WERI-Rb-1 (cell line): Measurements from ENCODE around the gene CARF.
"Not testable (repeated sequence)": the region's sequence is repeated elsewhere in the genome, so short reads cannot be mapped to it uniquely, and the experiment has no call there.

ENCODE experiments used
- DNase-seq: peaks from one replicate; pipeline ENCODE4 v3.0.0-alpha.2; 2020
- H3K27ac ChIP-seq: fragments of 250-450 bp; sonication (Bioruptor Pico); 2 replicates; pipeline ENCODE4 v1.5.1; 2020; ENCODE audit warnings: mild to moderate bottlenecking, moderate library complexity
- H3K27me3 ChIP-seq: fragments of 250-450 bp; sonication (Bioruptor Pico); 2 replicates; pipeline ENCODE4 v1.5.1; 2021; ENCODE audit warnings: mild to moderate bottlenecking, low read depth, moderate library complexity; ENCODE audit not compliant: insufficient read depth, severe bottlenecking
- H3K36me3 ChIP-seq: fragments of 250-450 bp; sonication (Bioruptor Pico); 2 replicates; pipeline ENCODE4 v1.5.1; 2020; ENCODE audit warnings: mild to moderate bottlenecking, moderate library complexity
- H3K4me3 ChIP-seq: 2 replicates; pipeline ENCODE4 v1.5.1; 2011; ENCODE audit warnings: low read depth, mild to moderate bottlenecking, control low read depth, low read length
- H3K9me3 ChIP-seq: fragments of 250-450 bp; sonication (Bioruptor Pico); 2 replicates; pipeline ENCODE4 v1.5.1; 2021; ENCODE audit warnings: mild to moderate bottlenecking, moderate library complexity; ENCODE audit not compliant: severe bottlenecking
- TF ChIP-seq, protein P1 (sequence below): IDR thresholded peaks from 2 replicates; pipeline ENCODE4 v1.5.1; 2011; ENCODE audit warnings: low read depth, mild to moderate bottlenecking, control low read depth, inconsistent platforms, low read length

The CARF gene

GRCh38 chr2:202883987-202884675 lies 27.9 kb upstream of the CARF start:
- Histone ChIP-seq H3K4me3 (no peak overlapping the region), H3K27ac (no peak overlapping the region), H3K27me3 (no peaks in the 10 kb centered on the region), H3K36me3 (peaks cover 44% of the 10 kb centered on the region), H3K9me3 (no peaks in the 10 kb centered on the region)
- TF ChIP-seq, protein P1, sequence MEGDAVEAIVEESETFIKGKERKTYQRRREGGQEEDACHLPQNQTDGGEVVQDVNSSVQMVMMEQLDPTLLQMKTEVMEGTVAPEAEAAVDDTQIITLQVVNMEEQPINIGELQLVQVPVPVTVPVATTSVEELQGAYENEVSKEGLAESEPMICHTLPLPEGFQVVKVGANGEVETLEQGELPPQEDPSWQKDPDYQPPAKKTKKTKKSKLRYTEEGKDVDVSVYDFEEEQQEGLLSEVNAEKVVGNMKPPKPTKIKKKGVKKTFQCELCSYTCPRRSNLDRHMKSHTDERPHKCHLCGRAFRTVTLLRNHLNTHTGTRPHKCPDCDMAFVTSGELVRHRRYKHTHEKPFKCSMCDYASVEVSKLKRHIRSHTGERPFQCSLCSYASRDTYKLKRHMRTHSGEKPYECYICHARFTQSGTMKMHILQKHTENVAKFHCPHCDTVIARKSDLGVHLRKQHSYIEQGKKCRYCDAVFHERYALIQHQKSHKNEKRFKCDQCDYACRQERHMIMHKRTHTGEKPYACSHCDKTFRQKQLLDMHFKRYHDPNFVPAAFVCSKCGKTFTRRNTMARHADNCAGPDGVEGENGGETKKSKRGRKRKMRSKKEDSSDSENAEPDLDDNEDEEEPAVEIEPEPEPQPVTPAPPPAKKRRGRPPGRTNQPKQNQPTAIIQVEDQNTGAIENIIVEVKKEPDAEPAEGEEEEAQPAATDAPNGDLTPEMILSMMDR = no peak
- no peak for DNase-seq

DNA sequence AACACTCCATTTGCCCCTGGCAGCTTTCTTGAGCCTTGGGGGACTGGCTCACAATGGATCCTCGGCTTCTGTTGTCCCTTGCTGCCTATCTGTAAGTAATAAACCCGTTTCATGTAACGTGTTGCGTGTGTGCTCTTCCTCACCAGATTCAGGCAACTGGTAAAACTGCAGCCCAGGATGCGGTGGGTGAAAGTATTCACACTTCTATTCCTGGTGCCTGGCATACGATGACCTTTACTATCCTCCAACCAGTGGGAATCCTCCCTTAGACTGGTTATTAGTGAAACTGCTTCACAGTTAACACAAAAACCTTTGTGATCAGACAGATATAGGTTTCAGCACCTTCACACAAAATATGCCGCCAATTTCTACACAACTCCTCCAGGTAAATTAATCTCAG lies 26.9 kb upstream of the CARF start:
- TF ChIP-seq, protein P1 = no peak
- H3K27ac ChIP-seq = no peak overlapping the region
- H3K27me3 ChIP-seq = no peaks in the 10 kb centered on the region
- H3K4me3 ChIP-seq = no peak overlapping the region
- DNase-seq = no peak
- H3K36me3 ChIP-seq = peaks cover 44% of the 10 kb centered on the region
- H3K9me3 ChIP-seq = no peaks in the 10 kb centered on the region

- not testable (repeated sequence) for DNase-seq, H3K9me3 ChIP-seq, H3K4me3 ChIP-seq, H3K27ac ChIP-seq, H3K27me3 ChIP-seq
- H3K36me3 ChIP-seq = peaks cover 15% of the 10 kb centered on the region
Measured at GRCh38 chr2:202905507-202905906, 6.6 kb upstream of the CARF start.

GRCh38 chr2:202908186-202908585 lies 3.9 kb upstream of the CARF start:
- H3K36me3 ChIP-seq = peaks cover 15% of the 10 kb centered on the region

DNA sequence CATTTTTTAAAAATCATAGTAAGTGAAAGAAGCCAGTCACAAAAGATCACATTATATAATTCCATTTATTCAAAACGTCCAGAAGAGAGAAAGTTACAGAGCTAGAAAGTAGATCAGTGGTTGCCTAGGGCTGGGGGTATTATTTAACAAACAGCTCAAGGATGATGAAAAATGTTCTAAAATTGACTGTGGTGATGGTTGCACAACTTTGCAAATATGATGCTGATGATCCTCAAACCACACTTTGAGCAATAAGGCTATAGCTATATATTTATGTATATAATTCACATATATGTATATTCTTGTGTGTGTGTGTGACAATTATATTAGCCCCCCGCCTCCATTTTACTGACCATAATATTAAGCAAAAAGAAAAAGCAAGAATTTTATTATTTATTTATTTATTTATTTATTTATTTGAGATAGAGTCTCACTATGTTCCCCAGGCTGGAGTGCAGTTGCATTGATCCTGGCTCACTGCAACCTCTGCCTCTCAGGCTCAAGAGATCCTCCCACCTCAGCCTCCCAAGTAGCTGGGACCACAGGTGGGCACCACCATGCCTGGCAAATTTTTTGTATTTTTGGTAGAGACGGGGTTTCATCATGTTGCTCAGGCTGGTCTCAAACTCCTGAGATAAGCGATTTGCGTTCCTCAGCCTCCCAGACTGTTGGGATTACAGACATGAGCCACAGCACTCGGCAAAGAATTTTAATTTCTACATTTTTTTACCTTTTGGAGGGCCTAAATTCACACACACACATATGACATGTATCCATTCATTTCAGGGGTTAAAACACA lies 2.5 kb upstream of the CARF start:
- Histone ChIP-seq H3K36me3 (peaks cover 15% of the 10 kb centered on the region), H3K4me3 (no peak overlapping the region), H3K9me3 (no peaks in the 10 kb centered on the region), H3K27ac (no peak overlapping the region), H3K27me3 (no peaks in the 10 kb centered on the region)
- DNase-seq = no peak
- TF ChIP-seq, protein P1 = no peak

More at GRCh38 chr2:202908186-202908585, 3.9 kb upstream of the CARF start:
- Histone ChIP-seq H3K9me3 (no peaks in the 10 kb centered on the region), H3K4me3 (no peak overlapping the region), H3K27ac (no peak overlapping the region), H3K27me3 (no peaks in the 10 kb centered on the region)
- no peak for DNase-seq
- TF ChIP-seq, protein P1 = no peak

DNA sequence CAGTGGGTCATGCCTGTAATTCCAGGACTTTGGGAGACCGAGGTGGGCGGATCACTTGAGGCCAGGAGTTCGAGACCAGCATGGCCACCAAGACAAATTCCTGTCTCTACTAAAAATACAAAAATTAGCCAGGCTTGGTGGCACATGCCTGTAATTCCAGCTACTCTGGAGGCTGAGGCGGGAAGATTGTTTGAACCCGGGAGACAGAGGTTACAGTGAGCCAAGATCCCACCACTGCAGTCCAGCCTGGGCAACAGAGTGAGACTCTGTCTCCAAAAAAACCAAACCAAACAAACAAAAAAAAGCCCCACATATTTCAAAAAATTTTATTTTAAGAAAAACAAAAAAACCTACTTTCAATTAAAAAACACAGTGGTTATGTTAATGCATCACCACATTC lies 1.8 kb upstream of the CARF start:
- not testable (repeated sequence) for DNase-seq, H3K27ac ChIP-seq, H3K27me3 ChIP-seq, H3K9me3 ChIP-seq
- Histone ChIP-seq H3K36me3 (peaks cover 15% of the 10 kb centered on the region), H3K4me3 (peak overlapping the region; percentile 93; the same call in 1 of the 2 replicates)
